Skeletal muscle cell (primary cell): ENCODE results near the gene EMD.

Source experiments
- DNase-seq: peaks from one replicate; pipeline ENCODE4 v3.0.0-alpha.2; 2010; ENCODE audit warnings: low read depth
- H3K4me3 ChIP-seq: 2 replicates; pipeline ENCODE4 v1.5.1; 2011; ENCODE audit warnings: low read depth, mild to moderate bottlenecking, control low read depth, low read length, moderate library complexity

The EMD gene

GRCh38 chrX:154370300-154371016 lies 8.6 kb upstream of the EMD start:
- H3K4me3 ChIP-seq: peak overlapping the region; percentile 70
- no peak for DNase-seq

GRCh38 chrX:154371017-154371788 lies 7.9 kb upstream of the EMD start:
- peak overlapping the region; percentile 70 for H3K4me3 ChIP-seq
- DNase-seq: peak; percentile 77

GRCh38 chrX:154371789-154372300 lies 7.2 kb upstream of the EMD start:
- peak overlapping the region; percentile 51 for H3K4me3 ChIP-seq
- DNase-seq: no peak

- no peak overlapping the region for H3K4me3 ChIP-seq
- no peak for DNase-seq
These were observed 6.5 kb upstream of the EMD start for GRCh38 chrX:154372612-154373022.

GRCh38 chrX:154373340-154374306 lies 5.5 kb upstream of the EMD start:
- DNase-seq: peak; percentile 28
- peak overlapping the region; percentile 51 for H3K4me3 ChIP-seq

- no peak for DNase-seq
- H3K4me3 ChIP-seq: peak within 1 kb of the TSS; percentile 51
These were observed 4.6 kb upstream of the EMD start, which contains the start of gene FLNA for GRCh38 chrX:154374313-154375155. Gene FLNA, minus strand, starts transcription at chrX:154374634. Its CDS starts 3,389 bp downstream, at chrX:154371245.

- DNase-seq: no peak
- peak overlapping the region; percentile 25 for H3K4me3 ChIP-seq
These were observed 4.0 kb upstream of the EMD start for GRCh38 chrX:154375156-154375504.

- no peak for DNase-seq
- H3K4me3 ChIP-seq: no peak overlapping the region
These were observed 2.3 kb upstream of the EMD start for GRCh38 chrX:154376774-154377173.

- no peak for DNase-seq
- H3K4me3 ChIP-seq: peak overlapping the region; percentile 50
These were observed 866 bp upstream of the EMD start for GRCh38 chrX:154378059-154378798.

GRCh38 chrX:154379569-154379951 lies 465 bp downstream of the EMD start:
- peak overlapping the region; percentile 71 for H3K4me3 ChIP-seq
- no peak for DNase-seq

GRCh38 chrX:154380153-154380552 lies 1.1 kb downstream of the EMD start:
- DNase-seq: no peak
- H3K4me3 ChIP-seq: peak overlapping the region; percentile 71

- peak overlapping the region; percentile 71 for H3K4me3 ChIP-seq
- DNase-seq: no peak
These were observed 1.7 kb downstream of the EMD start for GRCh38 chrX:154380787-154381186.

- no peak overlapping the region for H3K4me3 ChIP-seq
- DNase-seq: no peak
These were observed 2.2 kb downstream of the EMD start for GRCh38 chrX:154381271-154381670.

GRCh38 chrX:154382483-154383069 lies 3.5 kb downstream of the EMD start:
- DNase-seq: no peak

GRCh38 chrX:154383359-154384283 lies 4.5 kb downstream of the EMD start:
- H3K4me3 ChIP-seq: no peak overlapping the region
- no peak for DNase-seq

More at GRCh38 chrX:154382483-154383069, 3.5 kb downstream of the EMD start:
- no peak overlapping the region for H3K4me3 ChIP-seq

- no peak overlapping the region for H3K4me3 ChIP-seq
- DNase-seq: no peak
These were observed 5.3 kb downstream of the EMD start for GRCh38 chrX:154384284-154384892.
